Glutamatergic neuron (in vitro differentiated cells): ENCODE measurements around the gene SYNC. TPM values are rescaled to one million over a fixed set of nuclear protein-coding genes. Genes with fewer than 3 reads are reported as not detected.

Experiments
- DNase-seq: peaks from one replicate; pipeline ENCODE4 v3.0.0; 2022
- H3K27ac Mint-ChIP-seq: one replicate; pipeline ENCODE4 v1.8.0; 2020; ENCODE audit warnings: mild to moderate bottlenecking, mixed read lengths, inconsistent platforms; ENCODE audit not compliant: unreplicated experiment
- H3K27me3 Mint-ChIP-seq: one replicate; pipeline ENCODE4 v1.8.0; 2020; ENCODE audit warnings: mild to moderate bottlenecking, moderate library complexity, mixed read lengths, inconsistent platforms; ENCODE audit not compliant: unreplicated experiment
- H3K36me3 Mint-ChIP-seq: one replicate; pipeline ENCODE4 v1.8.0; 2020; ENCODE audit warnings: mild to moderate bottlenecking, mixed read lengths, inconsistent platforms; ENCODE audit not compliant: unreplicated experiment
- H3K4me1 Mint-ChIP-seq: one replicate; pipeline ENCODE4 v1.8.0; 2020; ENCODE audit warnings: mild to moderate bottlenecking, low read depth, mixed read lengths, inconsistent platforms; ENCODE audit not compliant: unreplicated experiment
- H3K4me3 Mint-ChIP-seq: one replicate; pipeline ENCODE4 v1.8.0; 2020; ENCODE audit warnings: mild to moderate bottlenecking, mixed read lengths, inconsistent platforms; ENCODE audit not compliant: unreplicated experiment
- H3K9me3 Mint-ChIP-seq: one replicate; pipeline ENCODE4 v1.8.0; 2020; ENCODE audit warnings: mild to moderate bottlenecking, moderate library complexity, mixed read lengths, inconsistent platforms; ENCODE audit not compliant: unreplicated experiment
- CTCF ChIP-seq: fragments of 200-600 bp; sonication (generic); IDR thresholded peaks from one replicate; pipeline ENCODE4 v1.5.0; 2021; ENCODE audit not compliant: partially characterized antibody, unreplicated experiment
- total RNA-seq: library from RNA; stranded (reverse); fragmentation: NEBNext Ultra II Directional; extraction: Animal tissue kit (Norgen Biotek cat#: 25700); gene quantifications from one replicate; pipeline ENCODE4 v1.2.1, GENCODE V29; 2021; ENCODE audit not compliant: unreplicated experiment

The SYNC gene
- total RNA-seq, 1 donor from 2014 or later = 1.1 TPM

DNA sequence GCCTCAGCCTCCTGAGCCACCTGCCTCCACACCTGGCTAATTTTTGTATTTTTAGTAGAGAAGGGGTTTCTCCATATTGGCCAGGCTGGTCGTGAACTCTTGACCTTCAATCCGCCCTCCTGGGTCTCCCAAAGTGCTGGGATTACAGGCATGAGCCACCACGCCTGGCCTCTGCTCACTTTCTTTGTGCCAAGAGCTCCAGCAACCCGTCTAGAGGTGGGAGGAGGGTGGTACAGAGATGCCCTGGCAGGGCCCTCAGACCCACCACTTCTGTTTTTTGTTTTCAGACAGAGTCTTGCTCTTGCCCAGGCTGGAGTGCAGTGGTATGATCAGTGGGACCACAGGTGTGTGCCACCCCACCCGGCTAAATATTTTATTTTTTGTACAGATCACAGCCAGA is 6.9 kb upstream of the SYNC start:
- DNase-seq = no peak
- H3K4me3 Mint-ChIP-seq = no peak overlapping the region
- no peaks in the 10 kb centered on the region for H3K36me3 Mint-ChIP-seq
- no peak for TF ChIP-seq CTCF
- peaks cover 6% of the 10 kb centered on the region for H3K27me3 Mint-ChIP-seq
- H3K9me3 Mint-ChIP-seq = peaks cover 2% of the 10 kb centered on the region
- no peak overlapping the region for H3K27ac Mint-ChIP-seq
- no peaks in the 10 kb centered on the region for H3K4me1 Mint-ChIP-seq

DNA sequence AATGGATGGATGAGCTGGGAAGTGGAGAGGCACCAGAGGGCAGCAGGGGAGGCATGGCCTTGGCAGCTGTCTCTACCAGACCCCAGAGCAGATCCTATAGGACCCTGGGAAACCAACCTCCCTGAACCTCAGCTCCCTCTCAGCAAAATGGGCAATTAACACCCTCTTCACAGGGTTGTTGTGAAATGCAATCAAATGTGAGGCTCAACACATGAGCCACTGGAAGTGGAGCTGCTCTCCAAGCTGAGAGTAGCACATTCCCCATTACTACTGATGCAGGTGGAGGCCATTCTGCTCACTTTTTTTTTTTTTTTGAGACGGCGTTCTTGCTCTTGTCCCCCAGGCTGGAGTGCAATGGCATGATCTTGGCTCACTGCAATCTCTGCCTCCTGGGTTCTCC is 6.5 kb upstream of the SYNC start:
- H3K27ac Mint-ChIP-seq = no peak overlapping the region

DNA sequence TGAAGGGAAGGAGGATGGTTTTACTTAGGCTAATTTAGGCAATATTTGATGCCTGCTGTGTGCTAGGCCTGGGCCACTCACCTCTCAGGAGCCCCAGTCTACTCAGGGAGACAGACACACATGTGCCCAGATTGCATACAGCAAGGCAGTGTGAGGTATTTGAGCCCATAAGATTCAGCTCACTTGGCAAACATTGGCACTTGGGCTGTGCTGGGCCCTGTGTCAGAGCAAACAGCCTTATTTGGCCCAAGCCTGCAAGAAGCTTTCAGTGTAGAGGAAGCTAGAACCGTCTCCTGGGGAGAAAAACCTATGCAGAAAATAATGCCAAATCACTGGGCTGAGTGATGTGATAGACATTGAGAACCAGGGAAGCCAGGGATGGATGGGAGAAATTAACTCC is 3.9 kb upstream of the SYNC start:
- no peak for TF ChIP-seq CTCF
- Mint-ChIP-seq H3K4me1 (peaks cover 12% of the 10 kb centered on the region), H3K27me3 (peaks cover 6% of the 10 kb centered on the region), H3K4me3 (no peak overlapping the region), H3K9me3 (peaks cover 1% of the 10 kb centered on the region), H3K36me3 (no peaks in the 10 kb centered on the region), H3K27ac (no peak overlapping the region)
- no peak for DNase-seq

More for the DNA sequence above, 6.5 kb upstream of the SYNC start:
- Mint-ChIP-seq H3K4me3 (no peak overlapping the region), H3K36me3 (no peaks in the 10 kb centered on the region), H3K4me1 (no peaks in the 10 kb centered on the region), H3K27me3 (peaks cover 8% of the 10 kb centered on the region), H3K9me3 (peaks cover 2% of the 10 kb centered on the region)
- no peak for TF ChIP-seq CTCF
- no peak for DNase-seq

- no peak for TF ChIP-seq CTCF
- Mint-ChIP-seq H3K36me3 (no peaks in the 10 kb centered on the region), H3K27me3 (peaks cover 6% of the 10 kb centered on the region), H3K9me3 (peaks cover 1% of the 10 kb centered on the region), H3K4me1 (peaks cover 12% of the 10 kb centered on the region), H3K4me3 (no peak overlapping the region), H3K27ac (no peak overlapping the region)
- no peak for DNase-seq
These were observed 2.9 kb upstream of the SYNC start for GRCh38 chr1:32705516-32705915.

DNA sequence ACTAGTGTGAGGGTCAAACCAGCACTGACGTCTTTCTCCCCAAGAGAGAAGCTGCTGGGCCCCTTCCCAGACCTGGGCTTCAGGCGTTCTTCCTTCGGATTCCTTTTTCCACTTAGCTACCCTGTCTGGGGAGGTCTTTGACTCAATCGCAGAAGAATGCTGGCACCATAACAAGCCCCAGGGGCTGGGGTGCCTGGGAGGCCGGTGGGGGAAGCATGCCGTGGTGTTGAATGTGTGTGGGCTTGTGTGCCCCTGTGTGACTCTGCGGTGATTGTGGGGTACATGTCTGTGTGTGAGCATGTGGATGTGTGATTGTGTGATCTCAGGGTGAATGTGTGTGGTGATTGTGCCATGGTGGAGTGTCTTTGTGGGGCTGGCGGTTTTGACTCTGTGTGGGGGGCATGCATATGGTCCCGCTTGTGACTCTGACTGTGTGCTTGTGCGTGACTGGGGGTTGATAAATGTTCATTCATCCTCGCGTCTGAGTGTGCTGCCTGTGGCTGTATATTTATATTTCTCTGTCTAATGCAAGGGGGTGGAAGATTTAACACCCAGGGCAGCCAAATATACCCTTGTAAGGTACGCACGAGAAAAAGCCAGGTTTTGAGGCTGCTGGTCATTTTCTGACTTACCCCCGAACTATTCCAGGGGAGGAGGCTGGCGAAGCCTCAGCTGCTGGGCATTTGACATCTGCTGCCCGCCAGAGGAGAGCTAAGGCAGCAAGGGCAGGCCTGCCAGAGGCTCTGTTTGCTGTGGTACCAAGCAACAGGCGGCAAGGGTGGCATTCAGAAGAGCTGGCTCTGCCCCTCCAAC is 1.1 kb upstream of the SYNC start:
- peaks cover 3% of the 10 kb centered on the region for H3K9me3 Mint-ChIP-seq
- no peaks in the 10 kb centered on the region for H3K36me3 Mint-ChIP-seq
- peak overlapping the region; percentile 2 for H3K27ac Mint-ChIP-seq
- peaks cover 6% of the 10 kb centered on the region for H3K27me3 Mint-ChIP-seq
- no peak for TF ChIP-seq CTCF
- peak overlapping the region; percentile 53 for H3K4me3 Mint-ChIP-seq
- peaks cover 12% of the 10 kb centered on the region for H3K4me1 Mint-ChIP-seq
- DNase-seq = no peak
